ENCODE results near the gene TFPT.
A peak's percentile ranks its signal among the peaks of the same experiment; 100 is the strongest.
"Not testable (repeated sequence)": the region's sequence is repeated elsewhere in the genome, so short reads cannot be mapped to it uniquely, and the experiment has no call there.

The TFPT gene

GRCh38 chr19:54128441-54128725, 12.9 kb upstream of the TFPT start:
- H3K4me3 ChIP-seq (ENCODE audit: low read depth, low read length) = no peak overlapping the region

GRCh38 chr19:54127688-54128440, 12.4 kb upstream of the TFPT start:
- DNase-seq (ENCODE audit: low read depth) = no peak
- no peak overlapping the region for H3K4me3 ChIP-seq (ENCODE audit: low read depth, low read length)

More at GRCh38 chr19:54128441-54128725, 12.9 kb upstream of the TFPT start:
- DNase-seq (ENCODE audit: low read depth) = no peak

- DNase-seq (ENCODE audit: low read depth) = no peak
- no peak overlapping the region for H3K4me3 ChIP-seq (ENCODE audit: low read depth, low read length)
Measured at GRCh38 chr19:54125713-54126112, 10.3 kb upstream of the TFPT start.

- H3K4me3 ChIP-seq (ENCODE audit: low read depth, low read length) = no peak overlapping the region
- no peak for DNase-seq (ENCODE audit: low read depth)
Measured at GRCh38 chr19:54124393-54124792, 8.9 kb upstream of the TFPT start.

DNA sequence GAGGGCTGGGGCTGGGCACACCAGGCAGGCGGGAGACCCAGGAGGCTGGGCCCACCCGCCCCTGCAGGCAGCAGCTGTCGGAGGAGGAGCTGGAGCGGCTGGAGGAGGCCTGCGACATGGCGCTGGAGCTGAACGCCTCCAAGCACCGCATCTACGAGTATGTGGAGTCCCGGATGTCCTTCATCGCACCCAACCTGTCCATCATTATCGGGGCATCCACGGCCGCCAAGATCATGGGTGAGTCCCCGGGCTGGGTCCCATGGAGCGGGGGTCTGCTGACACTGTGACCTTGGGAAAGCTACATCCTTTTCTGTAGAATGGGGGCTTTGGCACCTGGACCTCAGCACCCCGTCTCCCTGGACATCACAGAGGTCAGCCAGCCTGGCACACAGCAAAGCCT, 8.2 kb upstream of the TFPT start:
- H3K4me3 ChIP-seq (ENCODE audit: low read depth, low read length) = no peak overlapping the region
- DNase-seq (ENCODE audit: low read depth) = no peak

DNA sequence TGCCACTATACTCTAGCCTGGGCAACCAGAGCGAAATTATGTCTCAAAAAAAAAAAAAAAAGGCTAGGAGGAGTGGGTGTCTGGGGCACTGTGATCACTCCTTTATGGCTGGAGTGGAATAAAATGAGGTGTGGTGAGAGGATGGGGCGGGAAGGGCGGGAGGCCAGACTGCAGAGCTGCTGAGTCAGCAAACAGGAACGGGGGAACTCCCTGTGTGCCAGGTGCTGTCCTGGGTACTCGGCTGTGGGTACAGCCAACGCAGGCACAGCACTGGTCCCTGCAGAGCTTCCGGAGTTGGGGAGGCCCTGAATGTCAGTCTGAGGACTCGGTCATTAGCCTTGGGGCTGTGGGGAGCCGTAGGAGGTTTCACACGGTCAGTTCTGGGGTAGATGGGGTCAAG, 5.8 kb upstream of the TFPT start:
- H3K4me3 ChIP-seq (ENCODE audit: low read depth, low read length) = no peak overlapping the region

GRCh38 chr19:54114340-54115108, 933 bp downstream of the TFPT start:
- DNase-seq (ENCODE audit: low read depth) = no peak
- H3K4me3 ChIP-seq (ENCODE audit: low read depth, low read length) = peak overlapping the region; percentile 94

More for the DNA sequence above, 5.8 kb upstream of the TFPT start:
- no peak for DNase-seq (ENCODE audit: low read depth)

DNA sequence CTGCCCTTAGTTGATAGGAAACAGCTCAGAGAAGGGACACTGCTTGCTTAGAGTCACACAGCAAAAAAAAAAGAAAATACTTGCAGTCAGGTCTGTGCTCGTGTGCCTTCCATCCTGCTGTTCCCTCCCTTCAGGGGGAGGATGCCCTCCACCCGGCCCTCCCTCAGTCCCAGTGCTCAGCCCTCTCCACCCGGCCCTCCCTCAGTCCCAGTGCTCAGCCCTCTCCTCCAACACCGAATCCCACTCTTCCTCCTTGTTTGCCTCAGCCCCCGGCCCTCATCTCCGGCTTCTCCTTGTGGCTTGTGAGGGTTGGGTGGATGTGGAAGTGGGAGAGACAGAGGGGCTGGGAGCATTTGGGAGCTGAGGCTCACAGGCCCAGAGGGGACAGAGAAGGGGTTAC, 5.8 kb downstream of the TFPT start:
- no peak overlapping the region for H3K4me3 ChIP-seq (ENCODE audit: low read depth, low read length)
- no peak for DNase-seq (ENCODE audit: low read depth)

DNA sequence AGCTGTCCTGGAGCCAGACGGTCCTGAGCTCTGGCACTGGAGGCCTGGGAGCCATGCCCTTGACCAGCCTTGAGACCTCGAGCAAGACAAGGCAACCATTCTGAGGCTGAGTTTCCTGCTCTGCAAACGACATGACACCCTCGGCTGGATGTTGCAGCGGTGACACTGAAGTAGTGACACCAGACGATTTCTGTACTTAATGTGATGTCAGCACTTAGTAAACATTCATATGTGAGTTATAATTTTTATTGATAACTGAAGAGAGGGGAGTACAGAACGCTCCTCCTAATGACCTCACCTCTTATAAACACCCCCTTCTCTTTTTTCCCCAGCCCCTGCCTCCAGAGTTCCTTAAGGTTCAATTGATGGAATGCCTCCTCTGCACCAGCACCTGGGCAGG, 7.0 kb downstream of the TFPT start:
- H3K4me3 ChIP-seq (ENCODE audit: low read depth, low read length) = no peak overlapping the region
- DNase-seq (ENCODE audit: low read depth) = no peak

- no peak for DNase-seq (ENCODE audit: low read depth)
- H3K4me3 ChIP-seq (ENCODE audit: low read depth, low read length) = no peak overlapping the region
Measured at GRCh38 chr19:54107876-54108490, 7.5 kb downstream of the TFPT start.

DNA sequence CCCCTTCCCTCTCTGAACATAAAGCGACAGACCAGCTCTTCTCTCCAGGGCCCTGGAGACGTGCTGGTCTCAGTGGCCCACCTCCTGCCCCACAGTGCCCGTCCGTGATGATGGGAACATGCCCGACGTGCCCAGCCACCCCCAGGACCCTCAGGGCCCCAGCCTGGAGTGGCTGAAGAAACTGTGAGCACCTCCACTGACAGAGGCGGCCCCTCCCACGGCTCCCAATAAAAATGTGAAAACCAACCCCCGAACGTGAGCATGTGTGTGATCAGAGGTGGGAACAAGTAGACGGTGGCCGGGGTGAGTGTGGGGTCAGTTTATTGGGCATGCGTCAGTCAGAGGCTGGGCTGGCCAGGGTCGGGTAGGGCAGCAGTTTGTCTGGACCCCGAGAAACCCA, 8.7 kb downstream of the TFPT start:
- DNase-seq (ENCODE audit: low read depth) = no peak
- H3K4me3 ChIP-seq (ENCODE audit: low read depth, low read length) = no peak overlapping the region

DNA sequence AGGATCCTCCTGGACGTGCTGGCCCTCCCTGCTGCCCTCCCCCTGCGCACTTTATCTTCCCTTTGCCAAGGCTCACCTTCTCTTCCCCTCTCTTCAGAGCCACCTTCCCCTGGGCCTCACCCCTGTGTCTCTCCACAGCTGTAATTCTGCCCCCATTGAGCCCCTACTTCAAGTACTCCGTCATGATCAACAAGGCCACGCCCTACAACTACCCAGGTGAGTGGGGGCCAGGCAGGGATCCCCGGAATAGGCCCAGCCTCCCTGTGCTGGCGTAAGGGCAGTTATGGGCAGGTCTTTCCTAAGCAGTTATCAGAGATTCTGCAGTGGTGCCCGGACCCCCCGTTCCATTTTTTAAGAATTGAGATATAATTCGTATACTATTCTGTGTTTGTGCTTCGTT, 9.7 kb downstream of the TFPT start:
- DNase-seq (ENCODE audit: low read depth) = no peak
- no peak overlapping the region for H3K4me3 ChIP-seq (ENCODE audit: low read depth, low read length)

DNA sequence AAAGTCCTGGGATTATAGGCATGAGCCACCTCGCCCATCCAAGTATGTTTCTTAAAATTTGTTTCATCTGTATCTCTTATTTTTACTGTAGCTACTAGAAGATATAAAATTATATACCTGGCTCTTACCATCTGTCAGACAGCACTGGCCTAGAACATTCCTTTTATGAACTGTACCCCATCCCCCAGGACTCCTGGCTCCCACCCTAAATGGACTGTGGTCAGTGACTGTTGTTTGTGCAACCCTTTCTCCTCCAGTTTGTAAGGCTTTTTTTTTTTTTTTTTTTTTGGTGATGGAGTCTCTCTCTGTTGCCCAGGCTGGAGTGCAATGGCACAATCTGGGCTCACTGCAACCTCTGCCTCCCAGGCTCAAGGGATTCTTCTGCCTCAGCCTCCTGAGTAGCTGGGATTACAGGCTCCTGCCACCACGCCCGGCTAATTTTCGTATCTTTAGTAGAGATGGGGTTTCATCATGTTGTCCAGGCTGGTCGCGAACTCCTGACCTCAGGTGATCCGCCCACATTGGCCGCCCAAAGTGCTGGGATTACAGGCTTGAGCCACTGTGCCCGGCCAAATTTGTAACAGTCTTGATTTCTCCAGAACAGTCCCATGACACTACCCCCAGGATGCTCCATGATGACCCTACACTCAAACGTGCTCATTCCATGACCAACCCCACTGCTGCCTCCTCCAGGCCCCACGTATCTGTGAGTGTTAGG, 10.3 kb downstream of the TFPT start:
- H3K4me3 ChIP-seq (ENCODE audit: low read depth, low read length) = no peak overlapping the region
- no peak for DNase-seq (ENCODE audit: low read depth)

DNA sequence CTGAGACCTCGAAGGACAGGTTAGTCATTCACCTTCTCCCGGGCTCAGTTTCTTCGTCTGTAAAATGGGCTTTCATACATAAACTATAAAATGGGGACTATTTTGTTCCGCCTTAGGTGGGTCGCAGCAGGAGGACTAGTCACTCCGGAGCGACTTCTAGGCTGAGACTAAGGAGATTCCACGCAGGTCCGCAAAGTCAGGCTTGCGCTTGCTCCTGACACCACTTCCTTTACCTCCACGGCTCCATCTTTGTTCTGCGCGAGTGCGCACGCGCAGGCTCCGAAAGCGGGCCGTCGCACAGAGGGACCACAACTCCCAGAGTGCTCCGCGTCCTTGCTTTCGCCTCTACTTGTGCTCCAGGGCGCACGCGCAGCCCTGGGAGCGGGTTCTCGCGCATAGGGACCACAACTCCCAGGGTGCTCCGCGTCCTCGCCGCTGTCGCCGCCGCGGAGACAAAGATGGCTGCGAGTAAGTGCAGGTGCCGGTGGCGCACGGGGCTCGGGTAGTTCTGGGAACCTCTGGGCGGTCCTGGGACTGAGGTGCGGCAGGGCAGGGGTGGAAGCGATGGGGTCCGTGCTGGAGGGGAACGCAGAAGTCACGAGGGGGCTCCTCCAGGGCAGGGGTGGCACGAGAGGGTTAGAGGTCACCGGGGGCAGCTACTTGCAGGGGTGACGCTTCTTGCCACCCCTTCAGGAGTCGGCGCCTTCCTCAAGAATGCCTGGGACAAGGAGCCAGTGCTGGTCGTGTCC, 12.9 kb downstream of the TFPT start, which contains the start of gene NDUFA3:
NDUFA3 (plus strand) TSS at position 435 of the 749 bp plus-strand sequence; CDS start at position 459, 24 bp downstream.
- DNase-seq (ENCODE audit: low read depth) = peak; percentile 93
- peak within 1 kb of the TSS; percentile 98 for H3K4me3 ChIP-seq (ENCODE audit: low read depth, low read length)

DNA sequence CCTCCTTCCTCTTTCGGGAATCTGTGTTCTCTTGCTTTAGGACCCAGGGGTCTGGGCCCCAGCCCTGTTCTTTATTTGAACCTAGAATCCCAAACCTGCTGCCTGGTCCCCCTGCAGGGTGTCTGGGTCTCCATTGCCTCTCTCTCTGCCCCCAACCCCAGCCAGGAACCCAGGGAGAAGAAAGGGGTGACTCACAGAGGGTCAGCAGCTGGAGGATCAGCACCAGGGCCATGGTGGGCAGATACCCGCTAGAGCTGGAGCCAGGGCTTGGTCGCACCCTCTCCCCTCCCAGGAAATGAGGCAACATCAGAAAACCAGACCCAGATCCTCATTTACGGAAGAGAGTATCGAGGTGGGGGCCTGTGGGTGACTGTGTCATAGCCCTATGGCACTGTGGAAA, 14.9 kb downstream of the TFPT start, which contains the start of gene OSCAR:
OSCAR (minus strand) TSS at position 243 of the 400 bp plus-strand sequence; CDS start at position 232, 11 bp downstream.
- no peak for DNase-seq (ENCODE audit: low read depth)
- peak within 1 kb of the TSS; percentile 3 for H3K4me3 ChIP-seq (ENCODE audit: low read depth, low read length)

DNA sequence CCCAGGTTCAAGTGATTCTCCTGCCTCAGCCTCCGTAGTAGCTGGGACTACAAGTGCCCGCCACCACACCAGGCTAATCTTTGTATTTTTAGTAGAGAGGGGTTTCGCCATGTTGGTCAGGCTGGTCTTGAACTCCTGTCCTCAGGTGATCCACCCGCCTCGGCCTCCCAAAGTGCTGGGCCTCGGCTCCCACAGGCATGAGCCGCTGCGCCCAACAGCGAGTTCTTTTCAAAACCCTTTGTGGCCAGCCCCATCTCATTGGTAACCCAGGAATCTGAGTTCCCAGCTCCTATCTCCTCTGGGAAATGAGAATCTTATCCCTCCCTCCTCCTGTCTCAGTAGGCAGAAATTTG, 15.6 kb downstream of the TFPT start:
- not testable (repeated sequence) for DNase-seq (ENCODE audit: low read depth); H3K4me3 ChIP-seq (ENCODE audit: low read depth, low read length)

GRCh38 chr19:54099190-54099902, 16.1 kb downstream of the TFPT start:
- DNase-seq (ENCODE audit: low read depth) = no peak
- H3K4me3 ChIP-seq (ENCODE audit: low read depth, low read length) = no peak overlapping the region

DNA sequence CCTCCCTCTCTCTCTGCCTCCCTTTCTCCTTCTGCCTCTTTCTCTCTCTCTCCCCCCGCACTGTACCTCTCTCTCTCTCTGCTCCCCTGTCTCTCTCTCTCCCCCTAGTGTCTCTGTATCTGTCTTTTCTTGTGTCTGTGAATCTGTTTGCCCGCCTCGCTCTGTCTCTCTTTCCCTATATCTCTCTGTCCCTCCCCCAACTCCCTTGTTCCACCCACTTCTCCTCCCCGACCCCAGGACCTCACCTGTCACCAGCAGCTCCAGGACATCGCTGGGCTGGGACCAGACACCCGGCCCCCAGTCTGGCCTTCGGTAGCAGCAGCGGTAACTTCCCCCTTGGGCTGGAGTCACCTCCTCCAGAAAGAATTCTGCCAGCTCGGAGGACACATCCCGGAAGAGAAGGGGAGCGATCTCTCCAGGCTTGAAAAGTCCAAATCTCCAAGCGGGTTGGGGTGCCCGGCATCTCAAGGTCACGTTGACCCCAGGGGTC, 18.8 kb downstream of the TFPT start:
- peak overlapping the region; percentile 38 for H3K4me3 ChIP-seq (ENCODE audit: low read depth, low read length)

More for the DNA sequence above, 18.8 kb downstream of the TFPT start:
- no peak for DNase-seq (ENCODE audit: low read depth)
